ENCODE data around the gene TMEM63B.

TMEM63B gene

DNA sequence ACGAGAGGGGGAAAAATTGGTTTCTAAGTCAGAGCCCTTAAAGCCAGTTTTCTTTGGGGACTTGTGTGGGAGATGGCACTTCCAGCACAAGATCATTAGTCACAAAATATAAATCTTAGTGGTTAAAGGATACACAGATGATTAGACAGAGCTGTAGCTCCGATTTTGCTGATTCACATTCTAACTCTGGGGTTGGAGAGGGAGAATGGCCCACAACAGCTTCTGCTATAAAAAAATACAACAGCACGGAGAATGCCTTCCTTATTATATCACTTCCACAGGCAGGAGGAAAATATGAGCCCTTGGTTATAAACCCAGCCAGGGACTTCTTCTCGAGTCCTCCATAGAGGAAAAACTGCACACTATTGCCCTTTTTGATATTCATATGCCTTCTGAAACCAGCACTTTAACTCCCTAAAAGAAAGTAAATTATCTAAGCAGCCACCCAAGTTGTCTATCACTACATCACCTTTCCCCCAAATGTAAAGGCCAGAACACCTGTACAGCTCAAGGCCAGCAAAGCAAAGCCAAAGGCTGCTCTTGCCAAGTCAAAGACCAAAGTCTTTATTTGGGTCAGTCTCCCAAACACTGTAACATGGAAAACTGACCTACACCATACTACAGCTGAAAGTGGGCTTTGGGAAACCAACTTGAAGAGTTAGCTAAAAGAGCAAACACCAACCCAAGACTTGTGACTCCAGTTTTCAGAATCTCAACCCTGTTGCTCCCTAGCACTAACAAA, 10.5 kb upstream of the TMEM63B start:
- Histone ChIP-seq H3K27me3 (ENCODE audit: insufficient read depth, low read length) (no peaks in the 10 kb centered on the region), H3K4me1 (ENCODE audit: insufficient read depth, low read length) (no peaks in the 10 kb centered on the region), H3K4me3 (ENCODE audit: low read length) (no peak overlapping the region), H3K36me3 (ENCODE audit: insufficient read depth, low read length) (peaks cover 33% of the 10 kb centered on the region), H2AFZ (ENCODE audit: low read depth, low read length) (no peak overlapping the region), H3K9me3 (ENCODE audit: low read length) (no peaks in the 10 kb centered on the region)

DNA sequence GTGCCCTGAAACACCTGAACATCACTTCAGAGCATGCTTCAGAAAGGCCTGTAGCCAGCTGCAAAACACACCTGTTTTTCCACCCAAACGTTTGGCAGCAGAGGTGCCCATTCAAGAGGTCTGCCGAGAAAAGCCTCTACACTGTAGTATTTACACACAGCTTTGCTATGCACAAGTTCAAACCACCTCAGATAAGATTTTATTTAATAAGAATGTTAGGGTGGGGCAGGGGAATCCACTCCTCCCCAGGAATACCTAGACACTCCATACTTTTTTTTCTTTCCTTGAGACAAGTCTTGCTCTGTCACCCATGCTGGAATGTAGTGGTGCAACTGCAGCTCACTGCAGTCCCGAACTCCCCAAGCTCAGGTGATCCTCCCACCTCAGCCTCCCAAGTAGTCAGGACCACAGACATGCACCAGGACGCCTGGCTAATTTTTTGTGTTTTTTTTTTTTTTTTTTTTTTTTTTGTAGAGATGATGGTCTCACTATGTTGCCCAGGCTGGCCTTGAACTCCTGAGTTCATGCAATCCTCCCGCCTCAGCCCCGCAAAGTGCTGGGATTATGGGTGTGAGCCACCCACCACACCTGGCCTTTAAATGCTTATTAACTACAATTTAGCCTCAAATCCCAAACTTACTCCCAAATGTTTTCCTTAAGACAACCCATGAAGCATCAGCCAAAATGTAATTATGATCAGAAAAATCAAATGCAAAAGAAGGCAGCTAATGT, 9.8 kb upstream of the TMEM63B start:
- Histone ChIP-seq H2AFZ (ENCODE audit: low read depth, low read length) (no peak overlapping the region), H3K36me3 (ENCODE audit: insufficient read depth, low read length) (peaks cover 28% of the 10 kb centered on the region), H3K4me1 (ENCODE audit: insufficient read depth, low read length) (peaks cover 2% of the 10 kb centered on the region), H3K9me3 (ENCODE audit: low read length) (no peaks in the 10 kb centered on the region), H3K27me3 (ENCODE audit: insufficient read depth, low read length) (no peaks in the 10 kb centered on the region), H3K4me3 (ENCODE audit: low read length) (no peak overlapping the region)

DNA sequence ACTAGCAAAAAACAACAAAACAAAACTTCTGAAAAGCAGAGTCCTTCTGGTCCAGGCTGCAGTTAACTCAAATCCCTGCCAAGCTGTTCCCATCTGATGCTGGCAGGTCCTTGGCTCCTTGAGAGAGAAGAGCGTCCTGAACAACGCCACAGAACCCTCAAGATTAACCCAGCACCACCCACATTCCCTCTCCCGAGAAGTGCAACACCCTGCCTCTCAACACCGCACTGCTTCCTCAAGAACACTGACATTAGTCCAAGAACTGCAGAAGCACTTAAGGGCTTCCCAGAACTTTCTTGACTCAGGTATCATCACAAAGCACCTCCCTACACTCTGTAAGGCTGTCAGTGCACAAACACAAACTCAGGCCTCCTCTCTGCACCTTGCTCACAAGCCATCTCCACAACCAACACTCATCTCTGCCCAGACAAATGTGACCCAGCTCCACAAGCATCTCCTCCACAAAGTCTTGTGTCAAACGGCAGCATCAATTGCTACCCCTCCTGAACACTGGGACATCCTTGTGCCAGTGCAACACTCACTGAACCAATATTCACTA, 7.6 kb upstream of the TMEM63B start:
- H3K4me1 ChIP-seq (ENCODE audit: insufficient read depth, low read length) = peaks cover 16% of the 10 kb centered on the region
- H3K36me3 ChIP-seq (ENCODE audit: insufficient read depth, low read length) = peaks cover 16% of the 10 kb centered on the region
- H3K27me3 ChIP-seq (ENCODE audit: insufficient read depth, low read length) = no peaks in the 10 kb centered on the region
- H2AFZ ChIP-seq (ENCODE audit: low read depth, low read length) = no peak overlapping the region
- H3K9me3 ChIP-seq (ENCODE audit: low read length) = no peaks in the 10 kb centered on the region
- no peak overlapping the region for H3K4me3 ChIP-seq (ENCODE audit: low read length)

DNA sequence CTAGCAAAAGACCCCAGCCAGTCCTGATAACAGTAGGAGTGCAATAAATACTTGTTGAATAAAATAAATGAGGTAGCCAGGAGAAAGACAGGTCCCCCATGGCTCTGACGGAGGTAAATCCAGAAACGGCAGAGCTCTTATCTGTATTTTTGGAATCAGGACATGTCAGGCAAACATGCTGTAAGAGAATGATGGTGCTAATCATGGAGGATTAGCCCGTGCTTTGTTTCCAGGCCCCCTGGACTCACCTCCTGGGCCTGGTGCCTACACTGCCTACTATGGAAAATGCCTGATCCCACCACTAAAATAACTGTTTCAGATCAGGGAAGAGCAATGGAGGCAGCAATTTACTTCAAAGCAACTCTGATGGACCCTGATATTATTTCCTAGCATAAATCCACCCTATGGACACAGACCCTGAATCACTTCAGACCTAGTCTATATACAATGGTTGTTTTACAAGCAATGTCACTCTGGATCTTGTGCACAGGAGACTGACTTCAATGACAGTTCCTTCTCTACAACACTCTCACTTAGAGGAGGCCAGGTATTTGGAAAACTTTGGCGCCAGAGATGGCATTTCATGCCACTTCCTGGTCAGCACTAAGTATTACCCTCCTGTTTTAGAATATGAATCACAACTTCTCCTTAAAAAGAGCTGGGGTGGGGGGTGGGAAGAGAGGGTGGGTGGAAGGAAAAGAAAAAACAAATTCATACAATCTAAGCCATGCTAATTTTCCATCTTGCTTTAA, 6.5 kb upstream of the TMEM63B start:
- no peaks in the 10 kb centered on the region for H3K27me3 ChIP-seq (ENCODE audit: insufficient read depth, low read length)
- no peak overlapping the region for H3K4me3 ChIP-seq (ENCODE audit: low read length)
- H3K4me1 ChIP-seq (ENCODE audit: insufficient read depth, low read length) = peaks cover 24% of the 10 kb centered on the region
- no peak overlapping the region for H2AFZ ChIP-seq (ENCODE audit: low read depth, low read length)
- H3K9me3 ChIP-seq (ENCODE audit: low read length) = no peaks in the 10 kb centered on the region
- peaks cover 7% of the 10 kb centered on the region for H3K36me3 ChIP-seq (ENCODE audit: insufficient read depth, low read length)

DNA sequence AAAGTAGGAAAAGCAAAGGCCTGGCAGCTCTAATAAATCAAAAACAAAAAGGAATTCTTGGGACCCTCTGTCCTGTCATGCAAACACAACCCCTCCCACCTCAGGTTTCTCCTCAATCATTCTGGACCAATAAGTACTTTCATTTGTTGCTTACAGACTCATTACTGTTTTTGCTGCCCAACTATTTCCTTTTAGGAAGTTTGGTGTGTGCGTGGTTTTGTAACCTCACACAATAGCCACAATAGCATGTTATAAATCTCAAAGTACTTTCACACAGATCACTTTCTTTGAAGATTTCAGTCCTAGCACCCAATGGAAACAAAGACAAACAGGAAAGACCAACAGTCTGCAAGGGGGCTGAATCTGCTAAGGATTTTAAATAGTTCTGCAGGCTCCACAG, 4.6 kb upstream of the TMEM63B start:
- Histone ChIP-seq H3K4me1 (ENCODE audit: insufficient read depth, low read length) (peaks cover 31% of the 10 kb centered on the region), H3K36me3 (ENCODE audit: insufficient read depth, low read length) (peaks cover 3% of the 10 kb centered on the region), H3K9me3 (ENCODE audit: low read length) (no peaks in the 10 kb centered on the region), H3K4me3 (ENCODE audit: low read length) (no peak overlapping the region), H2AFZ (ENCODE audit: low read depth, low read length) (no peak overlapping the region), H3K27me3 (ENCODE audit: insufficient read depth, low read length) (no peaks in the 10 kb centered on the region)

DNA sequence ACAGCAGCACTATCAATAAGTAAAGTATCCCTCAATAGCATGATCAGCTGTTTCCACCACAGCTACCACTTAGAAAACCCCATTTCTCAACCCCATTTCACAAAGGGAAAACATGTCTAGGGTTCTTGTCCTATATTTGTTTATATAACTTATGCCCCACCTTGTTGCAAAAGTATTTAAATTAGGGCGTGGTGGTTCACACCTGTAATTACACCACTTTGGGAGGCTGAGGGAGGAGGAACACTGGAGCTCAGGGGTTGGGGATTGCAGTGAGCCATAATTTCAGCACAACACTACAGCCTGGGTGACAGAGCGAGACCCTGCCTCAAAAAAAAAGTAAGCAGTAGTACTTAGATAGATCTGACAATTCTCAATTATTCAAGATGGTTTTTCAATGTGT, 3.8 kb upstream of the TMEM63B start:
- Histone ChIP-seq H3K4me3 (ENCODE audit: low read length) (no peak overlapping the region), H2AFZ (ENCODE audit: low read depth, low read length) (no peak overlapping the region), H3K36me3 (ENCODE audit: insufficient read depth, low read length) (peaks cover 3% of the 10 kb centered on the region), H3K27me3 (ENCODE audit: insufficient read depth, low read length) (no peaks in the 10 kb centered on the region), H3K4me1 (ENCODE audit: insufficient read depth, low read length) (peaks cover 36% of the 10 kb centered on the region), H3K9me3 (ENCODE audit: low read length) (no peaks in the 10 kb centered on the region)

DNA sequence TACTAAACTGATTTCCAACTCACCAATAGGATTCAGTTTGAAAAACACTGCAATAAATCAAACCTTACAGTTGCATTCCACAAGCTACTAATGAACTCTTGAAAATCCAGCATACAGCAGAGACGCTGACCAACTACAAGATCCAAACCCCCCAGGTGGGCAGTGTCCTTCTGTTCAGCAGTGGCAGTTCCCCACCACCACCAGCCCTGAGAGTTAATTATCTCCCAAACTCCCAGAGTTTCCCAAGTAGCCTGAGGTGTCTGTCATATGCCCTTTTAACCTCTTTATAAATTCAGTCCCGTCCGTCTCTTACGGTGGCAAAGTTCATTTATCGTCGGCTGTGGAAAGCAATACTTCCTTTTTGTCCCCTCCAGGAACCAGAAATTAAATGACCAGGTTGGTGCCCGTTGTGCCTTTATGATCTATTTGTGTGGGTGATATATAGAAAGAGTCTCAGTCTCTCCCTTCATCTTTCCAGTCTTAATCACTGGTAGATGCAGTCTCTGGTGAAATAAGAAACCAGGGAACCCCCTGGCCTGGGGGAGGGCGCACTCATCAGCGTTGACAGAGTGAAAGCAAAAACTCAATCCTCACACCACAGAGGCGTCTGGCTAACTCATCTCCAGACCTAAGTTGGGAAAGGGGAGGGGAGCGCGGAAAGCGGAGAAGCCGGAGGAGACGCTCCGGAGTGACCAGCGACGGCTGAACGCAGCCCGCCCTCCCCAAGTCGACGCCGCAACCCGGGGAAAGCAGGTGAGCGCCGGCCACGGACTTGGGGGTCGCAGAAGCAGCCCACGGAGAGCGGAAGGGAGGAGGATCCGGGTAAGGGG, 819 bp upstream of the TMEM63B start:
- Histone ChIP-seq H3K36me3 (ENCODE audit: insufficient read depth, low read length) (peaks cover 3% of the 10 kb centered on the region), H3K4me3 (ENCODE audit: low read length) (peak overlapping the region; percentile 73), H2AFZ (ENCODE audit: low read depth, low read length) (peak overlapping the region; percentile 59), H3K27me3 (ENCODE audit: insufficient read depth, low read length) (no peaks in the 10 kb centered on the region), H3K4me1 (ENCODE audit: insufficient read depth, low read length) (peaks cover 38% of the 10 kb centered on the region), H3K9me3 (ENCODE audit: low read length) (no peaks in the 10 kb centered on the region)

DNA sequence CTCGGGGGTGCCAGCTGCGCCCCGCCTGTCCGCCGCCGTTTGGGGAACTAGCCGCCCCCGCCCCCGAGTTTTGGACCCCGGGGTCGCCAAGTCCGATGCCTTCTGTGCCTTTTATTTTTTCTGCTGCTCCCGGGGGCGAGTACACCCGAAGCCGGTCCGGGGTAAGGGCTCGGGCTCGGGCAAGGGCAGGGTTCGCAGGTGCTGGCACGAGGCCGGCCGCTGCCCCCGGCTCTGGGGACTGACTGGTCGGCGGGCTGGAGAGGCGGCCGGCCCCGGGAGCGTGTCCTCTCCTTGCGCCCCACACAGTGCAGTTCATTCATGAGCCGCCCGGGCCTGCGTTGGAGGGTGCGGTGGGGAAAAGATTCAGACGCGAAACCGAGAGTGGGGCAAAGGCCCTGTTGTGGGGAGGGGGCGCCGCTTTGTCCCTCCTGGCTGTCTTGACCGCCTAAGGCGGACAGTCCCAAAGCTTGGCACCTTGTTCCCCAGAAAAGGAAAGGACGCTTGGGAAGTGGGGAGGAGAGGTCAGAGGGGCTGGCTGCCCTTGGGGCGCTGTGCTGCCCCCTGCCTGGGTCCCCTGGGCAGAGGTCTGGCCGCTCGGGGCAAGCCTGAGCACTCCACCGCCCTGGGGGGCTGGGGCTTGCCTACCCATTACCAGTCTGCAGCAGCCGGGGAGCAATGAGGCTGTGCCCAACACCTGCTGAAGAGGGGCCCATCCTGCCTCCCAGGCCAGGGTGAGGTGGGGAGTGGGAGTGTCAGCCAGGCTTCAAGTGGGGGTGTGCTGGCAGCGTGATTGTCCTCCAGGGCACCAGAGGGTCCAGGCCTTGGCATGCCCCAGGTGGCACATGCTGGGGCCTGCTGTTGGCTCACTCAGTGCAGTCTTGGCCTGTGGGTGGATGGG, 915 bp downstream of the TMEM63B start:
- Histone ChIP-seq H3K4me1 (ENCODE audit: insufficient read depth, low read length) (peaks cover 34% of the 10 kb centered on the region), H3K9me3 (ENCODE audit: low read length) (no peaks in the 10 kb centered on the region), H3K36me3 (ENCODE audit: insufficient read depth, low read length) (peaks cover 3% of the 10 kb centered on the region), H3K27me3 (ENCODE audit: insufficient read depth, low read length) (no peaks in the 10 kb centered on the region), H2AFZ (ENCODE audit: low read depth, low read length) (peak overlapping the region; percentile 88), H3K4me3 (ENCODE audit: low read length) (peak overlapping the region; percentile 86)

DNA sequence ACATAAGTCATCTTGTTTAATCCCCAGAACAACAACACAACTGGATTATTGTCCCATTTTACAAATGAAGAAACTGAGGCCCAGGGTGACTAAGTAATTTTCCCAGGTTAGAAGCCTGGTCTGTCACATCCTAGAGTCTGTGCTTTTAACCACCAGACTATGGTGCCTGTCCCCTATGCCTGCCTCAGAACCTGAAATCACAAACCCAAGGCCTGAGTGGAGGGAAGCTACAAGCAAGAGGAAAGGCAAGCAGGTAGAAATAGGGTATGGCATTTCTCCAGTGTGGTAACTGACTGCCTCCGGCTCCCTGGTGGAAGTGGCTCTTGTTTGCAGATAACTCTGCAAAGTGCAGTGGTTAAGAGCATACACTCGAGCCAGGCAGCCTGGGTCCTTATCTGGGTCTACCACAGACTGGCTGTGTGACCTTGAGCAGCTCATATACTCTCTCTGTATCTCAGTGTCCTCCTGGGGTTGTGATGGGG, 2.5 kb downstream of the TMEM63B start:
- Histone ChIP-seq H3K27me3 (ENCODE audit: insufficient read depth, low read length) (no peaks in the 10 kb centered on the region), H3K9me3 (ENCODE audit: low read length) (no peaks in the 10 kb centered on the region), H3K36me3 (ENCODE audit: insufficient read depth, low read length) (peaks cover 6% of the 10 kb centered on the region), H3K4me3 (ENCODE audit: low read length) (no peak overlapping the region), H3K4me1 (ENCODE audit: insufficient read depth, low read length) (peaks cover 27% of the 10 kb centered on the region), H2AFZ (ENCODE audit: low read depth, low read length) (no peak overlapping the region)

DNA sequence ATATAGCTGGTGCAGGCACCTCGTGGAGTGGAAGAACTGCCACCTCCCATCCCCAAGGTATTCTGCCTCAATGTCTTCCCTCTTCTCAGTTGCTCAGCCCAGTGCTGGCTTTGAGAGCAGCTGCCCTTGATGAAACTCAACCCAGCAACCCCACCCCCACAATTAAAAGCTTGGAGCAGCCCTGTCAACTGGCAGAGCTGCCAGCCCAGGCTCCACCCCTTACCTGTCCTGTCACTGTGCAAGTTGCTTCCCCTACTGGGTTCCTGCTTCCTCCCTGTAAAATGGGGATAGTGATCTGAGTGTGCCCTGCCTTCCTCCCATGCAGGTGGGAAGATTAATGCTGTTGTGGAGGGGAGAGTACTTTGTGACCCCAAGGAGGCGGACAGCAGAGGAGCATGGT, 4.5 kb downstream of the TMEM63B start:
- Histone ChIP-seq H3K27me3 (ENCODE audit: insufficient read depth, low read length) (no peaks in the 10 kb centered on the region), H2AFZ (ENCODE audit: low read depth, low read length) (no peak overlapping the region), H3K36me3 (ENCODE audit: insufficient read depth, low read length) (peaks cover 9% of the 10 kb centered on the region), H3K4me3 (ENCODE audit: low read length) (no peak overlapping the region), H3K9me3 (ENCODE audit: low read length) (no peaks in the 10 kb centered on the region), H3K4me1 (ENCODE audit: insufficient read depth, low read length) (peaks cover 13% of the 10 kb centered on the region)

DNA sequence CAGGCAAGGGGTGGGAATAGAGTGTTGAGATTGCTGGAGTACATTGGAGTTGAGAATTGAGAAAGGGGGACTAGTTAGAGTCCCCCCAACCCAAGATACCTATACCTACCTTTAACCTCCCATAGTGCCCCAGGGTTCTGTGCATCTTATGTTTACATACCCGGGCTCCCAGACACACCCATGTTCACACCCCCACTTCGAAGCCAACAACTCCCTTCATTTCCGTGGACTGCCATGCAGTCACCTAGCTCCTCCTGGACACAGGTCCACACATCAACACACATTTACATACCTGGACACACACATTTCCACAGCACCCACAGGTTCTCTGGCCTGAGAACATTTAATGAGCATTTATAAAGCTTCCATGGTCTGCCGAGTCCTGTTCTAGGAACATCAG, 5.1 kb downstream of the TMEM63B start:
- Histone ChIP-seq H3K4me3 (ENCODE audit: low read length) (no peak overlapping the region), H3K4me1 (ENCODE audit: insufficient read depth, low read length) (peaks cover 13% of the 10 kb centered on the region), H3K9me3 (ENCODE audit: low read length) (no peaks in the 10 kb centered on the region), H3K27me3 (ENCODE audit: insufficient read depth, low read length) (no peaks in the 10 kb centered on the region), H2AFZ (ENCODE audit: low read depth, low read length) (no peak overlapping the region), H3K36me3 (ENCODE audit: insufficient read depth, low read length) (peaks cover 14% of the 10 kb centered on the region)
